ENCODE results near the gene FADS6. TPM values are rescaled to one million over a fixed set of nuclear protein-coding genes. Genes with fewer than 3 reads are reported as not detected.

FADS6 gene, protein sequence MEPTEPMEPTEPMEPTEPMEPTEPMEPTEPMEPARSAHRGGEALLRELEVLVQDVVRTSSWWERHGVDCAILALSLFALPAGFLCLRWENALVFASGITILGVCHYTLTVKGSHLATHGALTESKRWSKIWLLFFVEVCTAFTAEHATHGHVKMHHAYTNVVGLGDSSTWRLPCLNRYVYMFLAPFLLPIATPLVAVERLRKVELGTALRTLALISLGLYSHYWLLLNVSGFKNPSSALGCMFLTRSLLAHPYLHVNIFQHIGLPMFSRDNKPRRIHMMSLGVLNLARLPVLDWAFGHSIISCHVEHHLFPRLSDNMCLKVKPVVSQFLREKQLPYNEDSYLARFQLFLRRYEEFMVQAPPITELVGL
- total RNA-seq: not detected in 2 replicates

GRCh38 chr17:74892974-74893911, at the start of gene FADS6:
FADS6 (minus strand) TSS chr17:74893633; CDS start chr17:74893595, 38 bp downstream.

DNA sequence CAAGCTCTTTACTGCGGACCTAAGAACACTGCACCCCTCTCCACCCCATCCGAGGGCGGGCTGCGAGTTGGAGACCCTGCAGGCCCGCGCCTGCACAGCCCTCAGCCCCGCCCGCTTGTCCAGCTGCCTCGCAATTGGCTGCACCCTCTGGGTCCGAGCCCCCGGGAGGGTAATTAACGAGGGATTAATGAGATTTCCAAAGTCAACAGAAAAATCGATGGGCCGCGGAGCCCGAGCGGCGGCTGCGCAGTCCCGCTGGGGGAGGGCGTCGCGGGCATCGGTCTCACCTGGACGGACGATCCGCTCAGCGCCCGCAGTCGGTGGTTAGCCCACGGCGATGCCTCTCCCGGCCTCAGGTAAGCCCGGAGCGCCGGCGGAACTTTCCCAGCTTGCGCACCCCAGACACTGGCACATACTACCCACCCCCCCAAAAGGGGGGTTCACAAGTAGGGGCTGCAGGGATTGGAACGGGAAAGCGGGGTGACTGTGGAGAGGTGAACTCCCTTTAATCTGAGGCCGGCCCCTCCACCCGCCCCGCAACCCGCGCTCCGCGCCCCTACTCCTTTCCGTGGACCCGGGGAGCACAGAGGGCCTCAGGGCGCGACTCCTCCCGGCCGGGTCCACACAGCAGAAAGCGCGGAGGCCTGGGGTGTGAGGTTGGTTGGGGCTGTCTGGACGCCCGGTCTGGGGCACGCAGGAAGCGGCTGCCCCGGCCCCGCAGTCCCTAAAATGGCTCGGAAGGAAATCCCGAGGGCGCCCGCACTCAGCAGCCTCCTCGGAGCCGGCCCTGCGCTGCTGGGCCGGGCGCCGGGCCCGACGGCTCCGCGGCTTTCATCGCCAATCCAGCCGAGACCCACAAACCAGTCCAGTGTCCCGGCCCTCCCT, 42.4 kb upstream of the FADS6 start, which contains the start of gene OTOP3:
Gene OTOP3 (plus strand): TSS at position 314 of the 885 bp plus-strand sequence. CDS start 24 bp downstream, at position 338.

DNA sequence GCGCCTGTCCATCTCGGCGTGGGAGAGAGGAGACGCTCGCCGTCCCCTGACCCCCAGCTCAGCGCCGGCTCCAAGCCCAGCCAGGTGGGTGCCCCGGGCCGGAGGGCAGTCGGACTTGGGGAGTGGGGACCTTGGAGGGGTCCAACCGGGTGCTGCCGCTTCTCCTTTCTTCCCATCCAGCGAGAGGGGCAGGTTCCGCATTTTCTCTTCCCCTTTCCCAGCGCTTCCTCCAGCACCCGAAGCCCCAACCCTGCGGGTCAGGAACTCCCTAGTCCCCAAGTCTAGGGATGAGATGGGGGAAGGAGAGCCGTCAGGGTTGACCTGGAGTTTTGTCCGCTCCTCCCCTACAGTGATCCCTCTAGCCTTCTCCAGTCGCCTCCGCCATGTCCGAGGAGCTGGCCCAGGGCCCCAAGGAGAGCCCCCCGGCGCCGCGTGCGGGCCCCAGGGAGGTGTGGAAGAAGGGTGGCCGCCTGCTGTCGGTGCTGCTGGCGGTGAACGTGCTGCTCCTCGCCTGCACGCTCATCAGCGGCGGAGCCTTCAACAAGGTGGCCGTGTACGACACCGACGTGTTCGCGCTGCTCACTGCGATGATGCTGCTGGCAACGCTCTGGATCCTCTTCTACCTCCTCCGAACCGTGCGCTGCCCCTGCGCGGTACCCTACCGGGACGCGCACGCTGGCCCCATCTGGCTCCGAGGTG, 31.0 kb upstream of the FADS6 start, which contains the start of gene OTOP2:
Gene OTOP2 (plus strand): TSS at position 24 of the 699 bp plus-strand sequence. CDS start 360 bp downstream, at position 384.

GRCh38 chr17:74922694-74923537, 29.5 kb upstream of the FADS6 start, which contains the start of gene USH1G:
USH1G (minus strand) TSS chr17:74923255; CDS start chr17:74923073, 182 bp downstream.

GRCh38 chr17:74872313-74873036, 21.0 kb downstream of the FADS6 start, which contains the start of gene FDXR:
FDXR (minus strand) TSS chr17:74872994; CDS start chr17:74872944, 50 bp downstream.

GRCh38 chr17:74859459-74860228, 33.8 kb downstream of the FADS6 start, which contains the start of gene GRIN2C:
GRIN2C (minus strand) TSS chr17:74859885; CDS start chr17:74855092, 4,793 bp downstream.

Other genes with a start within 250 kb of the FADS6 start
- not detected in 2 replicates for gene CD300LF, start 180.7 kb downstream of the FADS6 start, total RNA-seq
- not detected in 2 replicates for gene RAB37, start 156.4 kb downstream of the FADS6 start, total RNA-seq
- 51.9 and 79.5 TPM in 2 replicates for gene NHERF1, start 145.0 kb downstream of the FADS6 start, total RNA-seq
- gene NAT9, start 117.3 kb downstream of the FADS6 start, total RNA-seq: 19.5 and 28.0 TPM in 2 replicates
- not detected in 2 replicates for gene GRIN2C, start 33.7 kb downstream of the FADS6 start, total RNA-seq
- 34.6 and 48.0 TPM in 2 replicates for gene FDXR, start 20.6 kb downstream of the FADS6 start, total RNA-seq
- gene USH1G, start 29.6 kb upstream of the FADS6 start, total RNA-seq: 0.27 and 0.70 TPM in 2 replicates
- not detected in 2 replicates for gene OTOP2, start 30.6 kb upstream of the FADS6 start, total RNA-seq
- gene OTOP3, start 42.3 kb upstream of the FADS6 start, total RNA-seq: 0.08 and 0.27 TPM in 2 replicates
- gene HID1, start 79.1 kb upstream of the FADS6 start, total RNA-seq: 0.08 and 0.16 TPM in 2 replicates
- 11.9 and 20.4 TPM in 2 replicates for gene CDR2L, start 94.0 kb upstream of the FADS6 start, total RNA-seq
- gene MRPL58, start 119.0 kb upstream of the FADS6 start, total RNA-seq: 74.5 and 123 TPM in 2 replicates
- 285 and 333 TPM in 2 replicates for gene ATP5PD, start 153.3 kb upstream of the FADS6 start, total RNA-seq
- gene KCTD2, start 153.6 kb upstream of the FADS6 start, total RNA-seq: 10.4 and 13.3 TPM in 2 replicates
- 4.7 and 13.4 TPM in 2 replicates for gene SLC16A5, start 194.3 kb upstream of the FADS6 start, total RNA-seq
- 2.3 and 4.1 TPM in 2 replicates for gene ARMC7, start 216.3 kb upstream of the FADS6 start, total RNA-seq
- 203 and 206 TPM in 2 replicates for gene NT5C, start 238.1 kb upstream of the FADS6 start, total RNA-seq

Data from hair follicular keratinocyte (primary cell).